NCI-H1436 (cell line): ENCODE results near the gene TJAP1.

ENCODE experiments used
- DNase-seq: peaks from one replicate; lab custom pipeline; 2025; lab: John Stamatoyannopoulos, UW

The TJAP1 gene, protein sequence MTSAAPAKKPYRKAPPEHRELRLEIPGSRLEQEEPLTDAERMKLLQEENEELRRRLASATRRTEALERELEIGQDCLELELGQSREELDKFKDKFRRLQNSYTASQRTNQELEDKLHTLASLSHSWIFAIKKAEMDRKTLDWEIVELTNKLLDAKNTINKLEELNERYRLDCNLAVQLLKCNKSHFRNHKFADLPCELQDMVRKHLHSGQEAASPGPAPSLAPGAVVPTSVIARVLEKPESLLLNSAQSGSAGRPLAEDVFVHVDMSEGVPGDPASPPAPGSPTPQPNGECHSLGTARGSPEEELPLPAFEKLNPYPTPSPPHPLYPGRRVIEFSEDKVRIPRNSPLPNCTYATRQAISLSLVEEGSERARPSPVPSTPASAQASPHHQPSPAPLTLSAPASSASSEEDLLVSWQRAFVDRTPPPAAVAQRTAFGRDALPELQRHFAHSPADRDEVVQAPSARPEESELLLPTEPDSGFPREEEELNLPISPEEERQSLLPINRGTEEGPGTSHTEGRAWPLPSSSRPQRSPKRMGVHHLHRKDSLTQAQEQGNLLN

GRCh38 chr6:43477235-43478007 is at the start of gene TJAP1:
Gene TJAP1, plus strand, starts transcription at chr6:43477570. Its CDS starts 21,432 bp downstream, at chr6:43499002.
- peak; percentile 87 for DNase-seq

DNA sequence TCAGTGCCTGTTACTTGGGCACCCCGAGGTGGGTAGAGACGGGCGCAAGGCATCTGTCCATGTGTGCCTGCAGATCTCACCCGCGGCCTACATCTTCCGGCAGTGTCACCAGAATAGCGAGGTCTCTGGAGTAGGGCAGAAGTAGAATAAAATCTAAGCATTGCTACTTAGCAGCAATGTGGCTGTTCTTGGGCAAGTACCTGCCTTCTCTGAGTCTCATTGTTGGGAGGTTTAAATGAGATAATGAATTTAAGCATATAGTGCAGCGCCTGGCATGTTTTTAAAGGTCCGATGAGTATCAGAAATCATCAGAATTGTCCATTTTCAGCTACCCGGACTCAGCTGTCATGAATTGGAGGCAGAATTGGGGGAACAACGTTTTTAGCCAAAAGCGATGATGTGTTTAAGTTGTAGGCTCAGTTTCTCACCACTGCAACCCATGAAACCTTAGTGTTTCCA is 49.2 kb upstream of the TJAP1 start:
- DNase-seq = no peak

- no peak for DNase-seq
These were observed 48.5 kb upstream of the TJAP1 start for GRCh38 chr6:43428874-43429273.

GRCh38 chr6:43432009-43432945 is 45.1 kb upstream of the TJAP1 start:
- DNase-seq = no peak

DNA sequence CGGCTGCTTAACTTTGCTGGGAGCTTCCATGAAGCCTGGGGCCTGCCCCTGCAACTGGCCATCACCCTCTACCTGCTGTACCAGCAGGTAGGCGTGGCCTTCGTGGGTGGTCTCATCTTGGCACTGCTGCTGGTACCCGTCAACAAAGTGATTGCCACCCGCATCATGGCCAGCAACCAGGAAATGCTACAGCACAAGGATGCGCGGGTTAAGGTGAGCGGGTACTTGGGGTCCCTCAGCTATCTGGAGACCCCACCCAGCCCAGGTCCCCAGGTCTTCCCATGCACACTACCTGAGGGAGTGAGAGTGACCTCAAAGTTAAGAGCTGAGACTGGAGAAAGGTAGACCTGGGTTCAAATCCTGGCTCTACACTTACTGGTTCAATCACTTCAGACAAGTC is 44.2 kb upstream of the TJAP1 start:
- DNase-seq = no peak

- no peak for DNase-seq
These were observed 43.1 kb upstream of the TJAP1 start for GRCh38 chr6:43434001-43434840.

DNA sequence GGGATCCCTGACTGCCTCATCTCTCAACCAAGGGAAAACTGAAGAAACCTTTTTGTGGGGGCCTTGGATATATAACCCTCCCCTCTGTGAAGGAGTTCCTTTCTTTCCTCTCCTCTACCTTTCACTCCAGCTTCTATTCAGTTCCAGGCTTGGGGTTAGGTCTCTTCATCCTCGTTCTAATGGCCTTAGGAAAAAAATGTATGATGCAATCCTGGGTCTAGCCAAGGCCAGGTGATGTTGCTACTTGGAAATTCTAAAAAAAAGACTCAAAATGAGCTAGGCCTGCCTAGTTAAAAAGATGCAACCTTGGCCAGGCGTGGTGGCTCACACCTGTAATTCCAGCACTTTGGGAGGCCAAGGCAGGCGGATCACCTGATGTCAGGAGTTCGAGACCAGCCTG is 42.4 kb upstream of the TJAP1 start:
- no peak for DNase-seq

DNA sequence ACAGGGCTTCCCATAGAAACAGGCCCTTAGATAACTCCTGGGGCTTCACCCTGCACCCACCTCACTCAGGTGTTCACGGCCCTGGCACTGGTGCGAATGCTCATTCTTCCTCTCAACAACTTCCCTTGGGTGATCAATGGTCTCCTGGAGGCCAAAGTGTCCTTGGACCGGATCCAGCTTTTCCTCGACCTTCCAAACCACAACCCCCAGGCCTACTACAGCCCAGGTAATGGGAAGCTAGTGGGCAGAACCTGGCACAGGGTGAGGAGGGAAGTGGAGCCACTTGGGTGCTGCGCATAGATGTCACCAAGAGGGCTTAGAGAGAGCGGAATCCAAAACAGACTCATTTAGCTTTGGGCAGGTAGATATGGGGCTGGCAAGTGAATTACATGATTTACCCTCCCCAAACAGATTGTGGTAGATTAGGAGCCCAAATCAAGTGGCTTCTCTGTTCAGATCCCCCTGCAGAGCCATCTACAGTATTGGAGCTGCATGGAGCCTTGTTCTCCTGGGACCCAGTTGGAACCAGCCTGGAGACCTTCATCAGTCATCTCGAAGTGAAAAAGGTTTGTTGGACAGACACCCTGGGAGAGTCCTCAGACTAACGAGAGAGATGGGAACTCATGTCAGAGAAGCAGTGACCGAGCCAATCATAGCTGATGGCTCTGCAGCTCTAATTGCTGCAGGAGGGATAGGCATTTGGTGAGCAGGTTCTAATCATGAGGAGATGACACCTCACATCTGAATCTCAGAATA is 41.5 kb upstream of the TJAP1 start:
- no peak for DNase-seq

GRCh38 chr6:43436577-43437282 is 40.6 kb upstream of the TJAP1 start:
- DNase-seq = no peak

DNA sequence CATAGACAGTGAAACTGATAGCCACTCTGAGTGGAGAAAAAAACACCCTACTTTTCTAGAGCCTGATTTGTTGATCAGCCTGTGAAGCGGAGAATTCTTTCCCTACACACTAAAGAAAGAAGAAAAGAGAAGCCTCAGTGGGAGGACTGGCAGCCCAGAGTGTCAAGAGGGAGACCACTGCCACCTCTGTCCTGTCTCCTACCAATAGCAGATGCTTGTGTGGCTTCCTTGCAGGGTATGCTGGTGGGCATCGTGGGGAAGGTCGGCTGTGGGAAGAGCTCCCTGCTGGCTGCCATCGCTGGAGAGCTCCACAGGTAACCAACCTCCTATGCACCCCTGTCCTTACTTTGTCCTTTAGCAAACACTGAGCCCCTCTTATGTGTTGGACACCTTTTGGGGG is 39.7 kb upstream of the TJAP1 start:
- DNase-seq = no peak

DNA sequence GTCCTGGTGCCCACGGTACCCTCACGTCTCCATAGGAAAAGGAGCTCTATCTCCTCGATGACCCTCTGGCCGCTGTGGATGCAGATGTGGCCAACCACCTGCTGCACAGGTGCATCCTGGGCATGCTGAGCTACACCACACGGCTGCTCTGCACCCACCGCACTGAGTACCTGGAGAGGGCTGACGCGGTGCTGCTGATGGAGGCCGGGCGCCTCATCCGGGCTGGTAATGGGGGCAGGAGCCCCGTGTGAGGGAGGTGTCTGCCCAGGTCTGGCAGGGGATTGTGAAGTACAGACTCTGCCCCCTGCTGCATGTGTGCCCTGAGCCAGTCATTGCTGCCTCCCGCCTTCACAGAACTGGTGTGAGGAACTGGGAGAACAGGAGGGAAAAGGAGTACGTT is 34.4 kb upstream of the TJAP1 start:
- DNase-seq = no peak

GRCh38 chr6:43444036-43444435 is 33.3 kb upstream of the TJAP1 start:
- no peak for DNase-seq

- DNase-seq = no peak
These were observed 32.8 kb upstream of the TJAP1 start for GRCh38 chr6:43444582-43444981.

DNA sequence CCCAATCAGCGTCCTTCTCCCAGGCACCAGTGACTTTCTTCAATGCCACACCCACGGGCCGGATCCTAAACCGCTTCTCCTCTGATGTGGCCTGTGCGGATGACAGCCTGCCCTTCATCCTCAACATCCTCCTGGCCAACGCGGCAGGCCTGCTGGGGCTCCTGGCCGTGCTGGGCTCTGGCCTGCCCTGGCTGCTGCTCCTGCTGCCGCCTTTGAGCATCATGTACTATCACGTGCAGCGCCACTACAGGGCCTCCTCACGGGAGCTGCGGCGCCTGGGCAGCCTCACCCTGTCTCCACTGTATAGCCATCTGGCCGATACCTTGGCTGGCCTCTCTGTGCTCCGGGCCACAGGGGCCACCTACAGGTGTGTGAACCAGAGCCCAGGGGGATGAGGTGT is 31.8 kb upstream of the TJAP1 start:
- DNase-seq = no peak

DNA sequence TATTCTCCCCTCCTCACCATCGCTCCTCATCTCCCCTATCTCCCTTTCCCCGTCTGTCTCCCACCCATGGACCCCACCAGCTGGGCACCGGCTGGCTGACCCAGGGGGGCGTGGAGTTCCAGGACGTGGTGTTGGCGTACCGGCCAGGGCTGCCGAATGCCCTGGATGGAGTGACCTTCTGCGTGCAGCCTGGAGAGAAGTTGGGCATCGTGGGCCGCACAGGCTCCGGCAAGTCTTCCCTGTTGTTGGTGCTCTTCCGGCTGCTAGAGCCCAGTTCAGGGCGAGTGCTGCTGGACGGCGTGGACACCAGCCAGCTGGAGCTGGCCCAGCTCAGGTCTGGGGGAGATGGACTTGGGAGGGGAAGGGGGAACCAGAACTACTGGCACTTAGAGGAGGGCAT is 29.8 kb upstream of the TJAP1 start:
- no peak for DNase-seq

DNA sequence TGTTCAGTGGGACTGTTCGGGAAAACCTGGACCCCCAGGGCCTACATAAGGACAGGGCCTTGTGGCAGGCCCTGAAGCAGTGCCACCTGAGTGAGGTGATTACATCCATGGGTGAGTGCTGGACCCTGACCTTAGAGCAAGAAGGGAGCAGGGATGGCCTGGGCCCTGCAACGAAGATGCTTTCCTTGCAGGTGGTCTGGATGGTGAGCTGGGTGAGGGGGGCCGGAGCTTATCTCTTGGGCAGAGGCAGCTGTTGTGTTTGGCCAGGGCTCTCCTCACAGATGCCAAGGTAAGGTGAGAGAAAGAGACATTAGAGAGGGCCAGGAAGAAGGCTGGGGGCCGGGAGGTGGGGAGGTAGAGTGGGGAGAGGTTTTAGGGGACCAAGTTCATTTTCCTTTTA is 28.5 kb upstream of the TJAP1 start:
- DNase-seq = no peak

- no peak for DNase-seq
These were observed 26.7 kb upstream of the TJAP1 start for GRCh38 chr6:43450699-43451131.

DNA sequence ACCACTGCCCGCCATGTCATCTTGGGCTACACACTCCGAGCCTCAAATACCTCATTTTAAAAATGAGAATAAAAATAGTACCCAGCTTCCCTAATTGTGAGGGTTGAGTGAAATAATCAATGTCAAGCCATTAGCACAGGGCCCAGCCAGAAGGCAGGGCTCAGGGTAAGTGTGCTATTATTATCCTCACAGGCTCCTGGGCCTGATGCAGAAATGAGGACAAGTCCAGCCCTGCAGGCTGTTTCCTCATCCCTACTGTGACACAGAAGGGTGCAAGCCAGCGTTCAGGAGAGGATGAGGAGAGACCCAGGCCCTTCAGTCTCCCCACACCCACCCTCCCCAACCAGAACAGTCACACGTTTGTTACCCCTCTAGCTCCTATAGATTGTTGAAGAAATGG is 26.0 kb upstream of the TJAP1 start:
- no peak for DNase-seq

DNA sequence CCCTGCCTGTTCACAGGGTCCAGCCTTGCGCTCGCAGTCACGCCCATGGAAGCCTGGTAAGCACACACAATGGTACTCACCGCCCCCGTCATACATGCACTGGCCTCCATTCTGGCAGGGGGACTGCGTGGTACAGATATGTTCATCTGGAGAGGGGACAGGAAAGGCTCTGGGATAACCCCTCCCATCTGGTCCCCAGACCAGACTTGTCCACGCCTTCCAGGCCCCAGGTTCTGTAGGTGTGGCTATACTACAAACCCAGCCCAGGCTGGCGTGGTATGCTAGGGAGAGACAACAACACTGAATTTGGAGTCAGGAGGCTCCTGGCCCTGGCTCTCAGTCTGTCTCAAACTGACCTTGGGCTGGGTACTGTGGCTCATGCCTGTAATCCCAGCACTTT is 25.4 kb upstream of the TJAP1 start:
- no peak for DNase-seq

DNA sequence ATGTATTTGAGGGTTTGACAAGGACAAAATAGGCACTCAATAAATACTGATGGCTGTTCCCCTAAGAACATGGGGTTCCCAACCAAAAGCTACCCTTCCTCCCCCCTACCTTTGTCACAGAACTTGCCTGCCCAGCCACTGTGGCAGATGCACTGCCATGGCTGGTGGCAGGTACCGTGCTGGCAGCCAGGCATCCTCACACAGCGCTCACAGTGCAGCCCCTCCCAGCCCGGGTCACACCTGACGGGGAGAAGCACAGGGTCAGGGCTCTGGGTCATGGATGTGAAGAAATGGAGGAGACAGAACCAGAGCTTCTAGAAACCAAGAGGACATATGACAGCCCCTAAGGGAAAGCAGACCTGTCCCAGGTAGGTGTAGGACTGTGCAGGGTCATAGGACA is 24.5 kb upstream of the TJAP1 start:
- DNase-seq = no peak
